HG02759 (cell line): ENCODE results near the gene CTTNBP2.

Source experiments
- ATAC-seq: cut with Tn5 transposase; IDR thresholded peaks from one replicate; pipeline ENCODE4 v1.9.1; 2021; ENCODE audit warnings: mild to moderate bottlenecking, moderate library complexity; ENCODE audit not compliant: unreplicated experiment

Gene CTTNBP2

GRCh38 chr7:117873310-117874190 lies at the start of gene CTTNBP2:
Gene CTTNBP2 (minus strand): TSS chr7:117873441. CDS start chr7:117873415, 26 bp downstream.
- peak; percentile 56 for ATAC-seq

- no peak for ATAC-seq
Measured at GRCh38 chr7:117916309-117916708, 43.1 kb upstream of the CTTNBP2 start.

- ATAC-seq, result no peak
Measured at GRCh38 chr7:117912421-117912820, 39.2 kb upstream of the CTTNBP2 start.

- ATAC-seq, result no peak
Measured at GRCh38 chr7:117908031-117908795, 35.0 kb upstream of the CTTNBP2 start.

- no peak for ATAC-seq
Measured at GRCh38 chr7:117907049-117907640, 33.9 kb upstream of the CTTNBP2 start.

DNA sequence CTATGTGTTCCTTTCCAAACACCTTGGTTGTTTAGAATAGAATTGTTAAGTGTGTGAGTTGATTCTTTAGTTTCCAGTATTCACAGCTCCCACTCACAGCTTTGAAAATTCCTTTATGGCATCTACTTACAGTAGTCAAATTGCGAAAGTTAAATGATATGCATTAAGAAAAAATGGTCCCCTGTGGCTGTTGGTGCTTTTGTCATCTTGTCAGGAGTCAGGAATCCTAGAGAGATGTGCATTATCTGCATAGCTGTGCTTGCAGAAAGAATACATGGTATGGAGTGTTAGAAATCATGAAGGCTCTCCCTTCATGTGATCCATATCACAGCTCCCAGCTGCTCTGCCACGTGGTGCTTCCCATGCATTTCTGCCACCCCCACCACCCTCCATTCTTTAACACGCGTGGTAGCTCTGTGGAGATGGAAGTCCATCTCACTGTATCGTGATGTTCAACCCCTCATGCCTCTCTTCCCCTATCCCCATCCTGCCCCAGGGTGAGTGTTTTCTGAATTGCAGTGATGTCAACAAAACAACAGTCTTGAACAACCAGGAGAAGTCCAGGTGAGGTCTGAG lies 29.2 kb upstream of the CTTNBP2 start:
- no peak for ATAC-seq

- no peak for ATAC-seq
Measured at GRCh38 chr7:117901089-117901797, 28.0 kb upstream of the CTTNBP2 start.

DNA sequence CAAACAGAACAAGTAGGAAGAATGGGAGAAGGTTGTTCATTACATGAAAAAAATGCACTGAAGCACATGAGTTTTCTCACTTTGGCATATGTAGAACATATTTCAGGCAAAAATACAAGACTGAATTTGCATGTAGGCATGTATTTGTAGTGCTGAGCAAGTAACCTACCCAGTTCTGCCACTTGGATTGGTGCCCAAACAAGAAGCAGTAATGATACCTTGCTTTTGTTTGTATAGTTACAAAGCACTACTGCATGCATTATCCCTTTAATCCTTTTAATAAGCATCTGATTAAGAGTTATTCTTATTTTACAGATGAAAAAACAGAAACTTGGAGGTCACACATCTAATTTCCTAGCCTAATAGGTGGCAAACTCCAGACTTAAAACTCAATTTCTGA lies 23.1 kb upstream of the CTTNBP2 start:
- ATAC-seq, result no peak

- ATAC-seq, result no peak
Measured at GRCh38 chr7:117895276-117895675, 22.0 kb upstream of the CTTNBP2 start.

- no peak for ATAC-seq
Measured at GRCh38 chr7:117894037-117894436, 20.8 kb upstream of the CTTNBP2 start.

DNA sequence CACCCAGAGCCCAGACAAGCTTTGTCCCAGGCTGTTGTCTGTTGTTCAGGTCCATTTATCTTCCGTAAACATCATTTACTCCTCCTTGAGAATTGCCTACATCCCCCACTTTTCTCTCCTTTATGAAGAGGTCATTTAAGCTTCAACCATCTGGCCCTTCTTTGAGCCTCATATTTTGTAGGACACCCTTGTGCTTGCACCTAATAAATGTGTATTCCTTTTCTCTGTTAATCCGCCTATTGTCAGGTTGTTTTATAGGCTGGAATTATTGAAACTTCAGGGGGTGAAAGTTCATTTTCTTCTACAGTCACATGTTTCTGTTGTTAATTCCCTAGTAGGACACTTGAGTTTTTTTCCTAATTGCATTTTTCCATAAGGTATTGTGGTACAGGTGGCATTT lies 19.6 kb upstream of the CTTNBP2 start:
- no peak for ATAC-seq

DNA sequence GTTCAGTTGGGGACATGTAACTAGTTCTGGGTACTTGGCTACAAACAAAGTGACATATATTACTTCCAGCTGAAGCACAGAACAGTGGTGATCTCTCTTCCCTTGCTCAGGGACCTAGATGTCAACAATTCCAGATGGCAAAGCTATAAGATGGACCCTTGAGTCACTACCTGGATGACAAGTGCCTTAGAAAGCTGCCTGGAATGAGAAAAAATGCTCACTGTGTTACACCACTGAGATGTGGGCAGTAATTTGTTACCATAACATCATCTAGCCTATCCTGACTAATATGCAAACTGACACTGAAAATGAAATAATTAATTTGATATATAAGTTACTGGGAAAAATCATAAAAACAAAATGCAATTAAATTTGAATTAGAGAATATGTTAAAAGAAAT lies 16.4 kb upstream of the CTTNBP2 start:
- no peak for ATAC-seq

DNA sequence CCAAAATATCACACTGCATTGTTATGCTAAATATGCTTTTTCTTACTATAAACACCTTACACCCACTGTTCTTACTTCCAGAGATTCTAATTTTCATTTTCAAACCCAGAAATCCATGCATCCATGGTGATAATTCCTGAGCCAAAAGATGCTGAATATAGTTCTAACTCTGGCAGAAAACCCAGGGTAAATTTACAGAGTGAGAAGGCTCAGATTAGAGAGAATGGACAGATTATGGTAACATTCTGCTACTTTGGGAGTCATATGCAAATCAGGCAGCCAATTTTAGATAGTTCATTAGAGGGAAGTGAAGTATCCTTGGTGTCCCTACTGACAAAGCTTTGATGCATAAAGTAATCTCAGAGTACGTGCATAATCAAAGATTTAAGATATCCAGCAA lies 15.4 kb upstream of the CTTNBP2 start:
- ATAC-seq, result no peak

DNA sequence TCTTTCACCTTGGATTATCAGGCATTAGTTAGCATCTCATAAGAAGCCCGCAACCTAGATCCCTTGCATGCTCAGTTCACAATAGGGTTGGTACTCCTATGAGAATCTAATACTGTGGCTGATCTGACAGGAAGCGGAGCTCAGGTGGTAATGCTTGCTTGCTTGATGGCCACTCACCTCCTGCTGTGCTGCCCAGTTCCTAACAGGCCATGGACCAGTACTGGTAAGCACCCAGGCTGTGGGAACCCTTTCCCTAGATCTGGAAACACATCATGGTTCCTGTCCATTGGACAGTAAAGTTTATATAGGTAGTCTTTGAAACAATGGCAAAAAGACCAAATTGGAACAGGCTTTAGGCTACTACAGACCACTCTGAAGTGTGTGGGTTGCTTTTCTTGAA lies 9.4 kb upstream of the CTTNBP2 start:
- no peak for ATAC-seq

DNA sequence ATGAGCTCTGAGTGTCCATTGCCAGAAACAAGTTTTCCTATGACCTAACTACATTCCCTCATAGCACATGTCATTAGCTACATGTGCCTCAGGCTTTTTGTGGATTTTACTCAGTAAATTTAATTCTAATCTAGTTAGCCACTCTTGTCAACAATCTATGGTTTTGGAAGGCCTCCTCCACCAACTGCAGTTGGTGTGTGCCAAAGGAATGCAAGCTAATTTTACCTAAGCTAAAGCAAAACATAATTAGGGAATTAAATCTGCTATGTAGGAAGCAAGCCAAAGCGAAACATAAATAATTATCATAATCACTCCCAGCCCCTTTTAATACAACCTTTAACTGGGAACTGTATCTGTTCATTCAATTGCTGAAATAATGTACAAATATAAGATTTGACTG lies 3.5 kb upstream of the CTTNBP2 start:
- no peak for ATAC-seq

GRCh38 chr7:117875566-117875965 lies 2.3 kb upstream of the CTTNBP2 start:
- ATAC-seq, result no peak

DNA sequence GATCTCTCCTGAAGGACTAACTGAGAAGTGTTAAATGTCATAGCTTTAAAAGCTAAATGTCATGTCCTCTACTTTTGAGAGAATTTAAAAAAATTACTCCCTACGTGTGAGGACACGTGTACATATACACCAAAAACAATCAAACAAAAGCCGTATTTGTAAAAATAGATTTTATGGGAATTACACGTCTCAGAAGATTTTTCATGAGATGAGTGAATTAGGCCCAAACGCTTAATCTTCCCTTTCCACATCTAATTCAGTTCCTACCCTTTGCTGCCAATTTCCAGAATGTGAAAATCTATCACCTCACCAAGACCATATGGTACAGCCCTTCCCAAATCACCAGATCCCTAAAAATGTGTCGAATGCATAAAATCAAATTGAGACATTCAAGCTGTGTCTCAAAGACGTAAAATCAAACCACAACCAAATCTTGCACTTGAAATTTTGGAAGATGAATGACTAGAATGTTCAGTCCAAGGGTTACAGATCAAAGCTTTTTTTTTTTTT lies 1.0 kb upstream of the CTTNBP2 start:
- no peak for ATAC-seq

DNA sequence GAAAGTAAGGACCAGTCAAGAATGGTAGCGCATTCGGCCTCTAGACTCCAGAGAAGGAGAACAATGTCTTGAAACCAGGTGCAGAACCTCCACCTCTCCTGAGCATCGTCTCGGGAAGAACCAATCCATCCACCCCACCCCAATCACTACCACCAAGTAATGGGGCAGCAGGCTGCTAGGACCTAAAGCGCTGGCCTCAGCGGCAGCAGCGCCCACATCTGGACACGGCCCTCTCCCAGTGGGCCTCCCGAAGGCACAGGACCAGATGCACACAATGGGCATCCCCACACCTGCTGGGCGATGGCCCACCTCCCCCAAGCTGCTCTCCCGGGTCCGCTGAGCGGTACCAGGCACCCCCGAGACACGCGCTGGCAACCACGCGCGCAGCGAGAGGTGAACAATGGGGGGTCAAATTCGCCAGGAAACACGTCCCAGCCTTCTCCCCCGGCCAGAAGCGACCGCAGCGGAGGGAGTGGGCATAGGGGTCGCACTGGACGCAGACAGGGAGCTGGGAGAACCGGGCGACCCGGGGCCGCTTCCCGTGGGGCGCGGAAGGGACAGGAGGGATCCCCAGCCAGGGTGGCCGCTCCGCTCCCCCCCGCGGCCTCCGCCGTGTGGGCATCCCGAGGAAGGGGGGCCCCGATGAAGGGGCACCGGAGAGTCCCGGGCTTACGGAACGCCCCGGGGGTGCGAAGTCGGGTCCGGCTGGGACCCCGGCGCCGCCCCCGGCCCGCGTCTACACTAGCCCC lies 506 bp downstream of the CTTNBP2 start:
- ATAC-seq, result peak; percentile 31

DNA sequence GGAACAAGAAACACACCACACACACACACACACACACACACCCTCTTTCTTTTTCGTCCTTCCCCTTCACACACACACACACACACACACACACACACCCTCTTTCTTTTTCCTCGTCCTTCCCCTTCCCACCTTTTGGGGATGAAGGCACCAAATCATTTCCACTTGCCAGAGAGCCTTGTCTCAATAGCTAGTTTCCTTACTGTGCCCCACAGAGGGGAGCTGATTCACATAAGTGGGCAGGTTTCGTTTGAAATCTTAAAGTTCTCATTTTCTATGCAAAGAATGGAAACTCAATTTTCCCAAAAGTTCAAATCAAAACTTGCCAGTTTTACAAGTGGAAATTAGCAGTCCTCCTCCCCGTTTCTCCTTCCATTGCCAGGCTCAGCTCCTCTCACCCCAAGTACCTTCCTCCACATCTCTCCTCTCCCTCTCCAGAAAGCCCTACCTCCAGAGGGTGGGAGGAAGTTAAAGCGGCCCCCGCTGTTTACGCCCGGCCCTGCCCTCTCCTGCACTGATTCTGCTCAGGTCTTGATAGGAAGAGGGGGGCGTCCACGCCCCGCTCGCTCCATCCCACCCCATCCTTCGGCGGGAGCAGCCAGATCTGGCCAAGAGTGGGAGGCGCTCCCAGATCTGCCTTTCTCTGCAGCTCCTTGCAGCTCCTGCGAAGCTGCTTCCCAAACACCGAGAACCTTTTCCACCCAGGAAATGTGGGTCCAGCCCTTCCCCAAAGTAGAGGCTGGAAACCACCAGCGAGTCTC lies 1.3 kb downstream of the CTTNBP2 start:
- no peak for ATAC-seq
